HepG2 (cell line): ENCODE measurements around the gene DDX54. TPM values are rescaled to one million over a fixed set of nuclear protein-coding genes. Genes with fewer than 3 reads are reported as not detected.
A peak's percentile ranks its signal among the peaks of the same experiment; 100 is the strongest.

Experiments used
- AGO2 ChIP-seq: fragments of 200-400 bp; formaldehyde crosslinking; optimal IDR thresholded peaks from 2 replicates; pipeline ENCODE3; 2017; ENCODE audit warnings: mild to moderate bottlenecking, low read depth, low read length, moderate library complexity
- GPN1 ChIP-seq: sonication (generic); formaldehyde crosslinking; IDR thresholded peaks from 2 replicates; pipeline ENCODE4 v1.5.1; 2020; ENCODE audit warnings: missing genetic modification reagents, borderline replicate concordance
- HOXA3 ChIP-seq: sonication (generic); formaldehyde crosslinking; IDR thresholded peaks from 2 replicates; pipeline ENCODE4 v1.5.0; 2020; ENCODE audit warnings: missing genetic modification reagents
- KLF15 ChIP-seq: sonication (generic); formaldehyde crosslinking; IDR thresholded peaks from 2 replicates; pipeline ENCODE4 v1.8.1; 2023; ENCODE audit warnings: borderline replicate concordance, mild to moderate bottlenecking, inconsistent platforms, missing genetic modification reagents, mixed read lengths
- NFYC ChIP-seq: IDR thresholded peaks from 2 replicates; pipeline ENCODE4 v1.6.1; 2016; ENCODE audit warnings: missing genetic modification reagents, missing compliant biosample characterization
- NR2F6 ChIP-seq, 2 experiments: IDR thresholded peaks; 2 replicates each; pipeline ENCODE4 v1.6.1; 2016; ENCODE audit warnings: antibody characterized with exemption in 1 of 2, mild to moderate bottlenecking in 1 of 2
- TAF1 ChIP-seq: sonication (generic); formaldehyde crosslinking; IDR thresholded peaks from 2 replicates; pipeline ENCODE4 v1.4.0; 2020; ENCODE audit warnings: missing genetic modification reagents
- TCF12 ChIP-seq, 2 experiments: fragments of 450-650 bp in 1 of 2; sonication (generic) in 1 of 2; formaldehyde crosslinking in 1 of 2; IDR thresholded peaks; 2 replicates each; pipeline versions ENCODE4 v1.6.1 to v1.8.0; 2017 to 2022; ENCODE audit warnings: antibody characterized with exemption in 1 of 2, mild to moderate bottlenecking in 1 of 2, missing genetic modification reagents in 1 of 2, moderate library complexity in 1 of 2
- ZFYVE20 ChIP-seq: sonication (generic); formaldehyde crosslinking; IDR thresholded peaks from 2 replicates; pipeline ENCODE4 v1.8.0; 2023; ENCODE audit warnings: low read depth, mild to moderate bottlenecking, moderate library complexity, missing genetic modification reagents, borderline replicate concordance
- ZNF782 ChIP-seq: sonication (generic); formaldehyde crosslinking; IDR thresholded peaks from 2 replicates; pipeline ENCODE4 v1.4.0; 2020; ENCODE audit warnings: missing genetic modification reagents, mild to moderate bottlenecking, borderline replicate concordance
- polyA plus RNA-seq, 8 experiments: library from polyadenylated mRNA; depleted of rRNA in 3 of 8; stranded (reverse) in 7 of 8; unstranded in 1 of 8; fragments of >200 nt; fragmentation: Illumina TruSeq in 4 of 8; extraction: Trizol in 4 of 8; gene quantifications; 2 replicates each; pipeline versions ENCODE4 v1.2.1 to v1.2.3, GENCODE V29; 2011 to 2016; ENCODE audit warnings: low read depth in 4 of 8, missing spikeins in 1 of 8, mixed read lengths in 1 of 8; ENCODE audit not compliant: insufficient read depth in 1 of 8
- total RNA-seq, 5 experiments: library from RNA; depleted of rRNA; stranded (reverse); fragments of >200 nt; fragmentation: Illumina TruSeq; extraction: Trizol; gene quantifications; 2 replicates each; pipeline ENCODE4 v1.2.3, GENCODE V29; 2016; ENCODE audit warnings: low read depth in 1 of 5
- TF ChIP-seq, protein P1 (sequence below): sonication (generic); formaldehyde crosslinking; IDR thresholded peaks from 2 replicates; pipeline ENCODE4 v1.5.1; 2020; ENCODE audit warnings: mild to moderate bottlenecking, missing genetic modification reagents
- TF ChIP-seq, protein P2 (sequence below): sonication (generic); formaldehyde crosslinking; IDR thresholded peaks from 2 replicates; pipeline ENCODE4 v1.4.0; 2020; ENCODE audit warnings: mild to moderate bottlenecking, missing genetic modification reagents
- TF ChIP-seq, protein P3 (sequence below): sonication (generic); formaldehyde crosslinking; IDR thresholded peaks from 2 replicates; pipeline ENCODE4 v1.8.0; 2022; ENCODE audit warnings: mild to moderate bottlenecking, missing genetic modification reagents, moderate library complexity
- TF ChIP-seq, protein P4 (sequence below): IDR thresholded peaks from 2 replicates; pipeline ENCODE4 v1.6.1; 2016
- TF ChIP-seq, protein P5 (sequence below): IDR thresholded peaks from 2 replicates; pipeline ENCODE4 v1.6.1; 2016; ENCODE audit warnings: missing biosample characterization, missing genetic modification reagents, low read depth
- TF ChIP-seq, protein P6 (sequence below): sonication (generic); formaldehyde crosslinking; IDR thresholded peaks from 2 replicates; pipeline ENCODE4 v1.4.0; 2020; ENCODE audit warnings: low read depth, missing genetic modification reagents

The DDX54 gene
- total and polyA plus RNA-seq, 2 of the 13 experiments (the other 11 are each of a cell fraction or from before 2014, with no cell fraction given): 59.7 to 61.1 TPM

DNA sequence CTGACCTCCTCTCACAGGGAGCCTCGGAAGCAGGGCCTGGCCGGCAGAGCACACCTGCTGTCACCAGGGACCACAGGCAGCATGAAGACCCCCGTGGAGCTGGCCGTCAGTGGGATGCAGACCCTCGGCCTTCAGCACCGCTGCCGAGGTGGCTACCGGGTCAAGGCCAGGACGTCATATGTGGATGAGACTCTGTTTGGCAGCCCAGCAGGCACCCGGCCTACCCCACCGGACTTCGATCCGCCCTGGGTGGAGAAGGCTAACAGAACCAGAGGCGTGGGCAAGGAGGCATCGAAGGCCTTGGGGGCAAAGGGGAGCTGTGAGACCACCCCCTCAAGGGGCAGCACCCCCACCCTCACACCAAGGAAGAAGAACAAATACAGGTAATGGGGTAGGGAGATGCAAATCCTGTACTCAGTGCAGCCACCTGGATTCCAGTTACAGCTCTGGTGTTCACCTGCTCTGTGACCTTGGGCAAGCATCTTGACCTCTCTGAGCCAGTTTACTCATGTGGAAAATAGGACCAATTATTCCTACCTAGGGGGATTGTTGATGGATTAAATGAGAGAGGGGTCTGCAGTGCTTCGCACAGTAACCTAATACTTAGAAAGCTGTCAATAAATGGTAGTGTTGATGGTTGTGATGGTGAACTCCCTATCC, 1.5 kb upstream of the DDX54 start (continued):
- TF ChIP-seq, protein P1, sequence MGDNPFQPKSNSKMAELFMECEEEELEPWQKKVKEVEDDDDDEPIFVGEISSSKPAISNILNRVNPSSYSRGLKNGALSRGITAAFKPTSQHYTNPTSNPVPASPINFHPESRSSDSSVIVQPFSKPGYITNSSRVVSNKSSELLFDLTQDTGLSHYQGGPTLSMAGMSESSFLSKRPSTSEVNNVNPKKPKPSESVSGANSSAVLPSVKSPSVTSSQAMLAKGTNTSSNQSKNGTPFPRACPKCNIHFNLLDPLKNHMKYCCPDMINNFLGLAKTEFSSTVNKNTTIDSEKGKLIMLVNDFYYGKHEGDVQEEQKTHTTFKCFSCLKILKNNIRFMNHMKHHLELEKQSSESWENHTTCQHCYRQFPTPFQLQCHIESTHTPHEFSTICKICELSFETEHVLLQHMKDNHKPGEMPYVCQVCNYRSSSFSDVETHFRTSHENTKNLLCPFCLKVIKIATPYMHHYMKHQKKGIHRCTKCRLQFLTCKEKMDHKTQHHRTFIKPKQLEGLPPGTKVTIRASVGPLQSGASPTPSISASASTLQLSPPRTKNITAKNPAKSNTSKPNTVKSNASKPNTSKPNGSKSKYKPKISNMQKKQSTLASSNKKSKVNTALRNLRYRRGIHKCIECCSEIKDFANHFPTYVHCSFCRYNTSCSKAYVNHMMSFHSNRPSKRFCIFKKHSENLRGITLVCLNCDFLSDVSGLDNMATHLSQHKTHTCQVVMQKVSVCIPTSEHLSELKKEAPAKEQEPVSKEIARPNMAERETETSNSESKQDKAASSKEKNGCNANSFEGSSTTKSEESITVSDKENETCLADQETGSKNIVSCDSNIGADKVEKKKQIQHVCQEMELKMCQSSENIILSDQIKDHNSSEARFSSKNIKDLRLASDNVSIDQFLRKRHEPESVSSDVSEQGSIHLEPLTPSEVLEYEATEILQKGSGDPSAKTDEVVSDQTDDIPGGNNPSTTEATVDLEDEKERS (CRISPR knock-in tag): 0 out of 2 replicates have a peak, but pooled peaks have one; percentile 45
- TF ChIP-seq KLF15 (CRISPR knock-in tag): no peak
- TF ChIP-seq HOXA3: no peak; the same call in 1 of the 2 replicates
- TF ChIP-seq NR2F6 (IDR thresholded peaks at IDR 0.05): no peak
- peak; percentile 68 for TF ChIP-seq NR2F6 (CRISPR knock-in tag; IDR thresholded peaks at IDR 0.05)
- TF ChIP-seq, protein P2, sequence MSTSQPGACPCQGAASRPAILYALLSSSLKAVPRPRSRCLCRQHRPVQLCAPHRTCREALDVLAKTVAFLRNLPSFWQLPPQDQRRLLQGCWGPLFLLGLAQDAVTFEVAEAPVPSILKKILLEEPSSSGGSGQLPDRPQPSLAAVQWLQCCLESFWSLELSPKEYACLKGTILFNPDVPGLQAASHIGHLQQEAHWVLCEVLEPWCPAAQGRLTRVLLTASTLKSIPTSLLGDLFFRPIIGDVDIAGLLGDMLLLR (CRISPR knock-in tag): 0 out of 2 replicates have a peak, but pooled peaks have one; percentile 59
- TF ChIP-seq, protein P3, sequence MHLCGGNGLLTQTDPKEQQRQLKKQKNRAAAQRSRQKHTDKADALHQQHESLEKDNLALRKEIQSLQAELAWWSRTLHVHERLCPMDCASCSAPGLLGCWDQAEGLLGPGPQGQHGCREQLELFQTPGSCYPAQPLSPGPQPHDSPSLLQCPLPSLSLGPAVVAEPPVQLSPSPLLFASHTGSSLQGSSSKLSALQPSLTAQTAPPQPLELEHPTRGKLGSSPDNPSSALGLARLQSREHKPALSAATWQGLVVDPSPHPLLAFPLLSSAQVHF (CRISPR knock-in tag): no peak
- TF ChIP-seq, protein P4, sequence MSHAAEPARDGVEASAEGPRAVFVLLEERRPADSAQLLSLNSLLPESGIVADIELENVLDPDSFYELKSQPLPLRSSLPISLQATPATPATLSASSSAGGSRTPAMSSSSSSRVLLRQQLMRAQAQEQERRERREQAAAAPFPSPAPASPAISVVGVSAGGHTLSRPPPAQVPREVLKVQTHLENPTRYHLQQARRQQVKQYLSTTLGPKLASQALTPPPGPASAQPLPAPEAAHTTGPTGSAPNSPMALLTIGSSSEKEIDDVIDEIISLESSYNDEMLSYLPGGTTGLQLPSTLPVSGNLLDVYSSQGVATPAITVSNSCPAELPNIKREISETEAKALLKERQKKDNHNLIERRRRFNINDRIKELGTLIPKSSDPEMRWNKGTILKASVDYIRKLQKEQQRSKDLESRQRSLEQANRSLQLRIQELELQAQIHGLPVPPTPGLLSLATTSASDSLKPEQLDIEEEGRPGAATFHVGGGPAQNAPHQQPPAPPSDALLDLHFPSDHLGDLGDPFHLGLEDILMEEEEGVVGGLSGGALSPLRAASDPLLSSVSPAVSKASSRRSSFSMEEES (CRISPR knock-in tag): 0 out of 2 replicates have a peak, but pooled peaks have one; percentile 21
- TF ChIP-seq TAF1 (CRISPR knock-in tag): 0 out of 2 replicates have a peak, but pooled peaks have one; percentile 17
- no peak for TF ChIP-seq GPN1 (CRISPR knock-in tag)
- no peak for TF ChIP-seq TCF12 (IDR thresholded peaks at IDR 0.05)
- no peak for TF ChIP-seq TCF12 (CRISPR knock-in tag; IDR thresholded peaks at IDR 0.05)
- TF ChIP-seq, protein P5, sequence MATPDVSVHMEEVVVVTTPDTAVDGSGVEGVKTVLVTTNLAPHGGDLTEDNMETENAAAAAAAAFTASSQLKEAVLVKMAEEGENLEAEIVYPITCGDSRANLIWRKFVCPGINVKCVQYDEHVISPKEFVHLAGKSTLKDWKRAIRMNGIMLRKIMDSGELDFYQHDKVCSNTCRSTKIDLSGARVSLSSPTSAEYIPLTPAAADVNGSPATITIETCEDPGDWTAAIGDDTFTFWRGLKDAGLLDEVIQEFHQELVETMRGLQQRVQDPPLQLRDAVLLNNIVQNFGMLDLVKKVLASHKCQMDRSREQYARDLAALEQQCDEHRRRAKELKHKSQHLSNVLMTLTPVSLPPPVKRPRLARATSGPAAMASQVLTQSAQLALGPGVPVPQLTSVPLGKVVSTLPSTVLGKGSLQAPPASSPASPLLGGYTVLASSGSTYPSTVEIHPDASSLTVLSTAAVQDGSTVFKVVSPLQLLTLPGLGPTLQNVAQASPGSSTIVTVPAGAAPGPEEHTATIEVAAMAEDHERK (CRISPR knock-in tag): no peak
- TF ChIP-seq ZNF782 (CRISPR knock-in tag): 0 out of 2 replicates have a peak, but pooled peaks have one; percentile 23
- no peak for TF ChIP-seq NFYC (CRISPR knock-in tag)
- no peak for TF ChIP-seq ZFYVE20 (CRISPR knock-in tag)
- TF ChIP-seq, protein P6, sequence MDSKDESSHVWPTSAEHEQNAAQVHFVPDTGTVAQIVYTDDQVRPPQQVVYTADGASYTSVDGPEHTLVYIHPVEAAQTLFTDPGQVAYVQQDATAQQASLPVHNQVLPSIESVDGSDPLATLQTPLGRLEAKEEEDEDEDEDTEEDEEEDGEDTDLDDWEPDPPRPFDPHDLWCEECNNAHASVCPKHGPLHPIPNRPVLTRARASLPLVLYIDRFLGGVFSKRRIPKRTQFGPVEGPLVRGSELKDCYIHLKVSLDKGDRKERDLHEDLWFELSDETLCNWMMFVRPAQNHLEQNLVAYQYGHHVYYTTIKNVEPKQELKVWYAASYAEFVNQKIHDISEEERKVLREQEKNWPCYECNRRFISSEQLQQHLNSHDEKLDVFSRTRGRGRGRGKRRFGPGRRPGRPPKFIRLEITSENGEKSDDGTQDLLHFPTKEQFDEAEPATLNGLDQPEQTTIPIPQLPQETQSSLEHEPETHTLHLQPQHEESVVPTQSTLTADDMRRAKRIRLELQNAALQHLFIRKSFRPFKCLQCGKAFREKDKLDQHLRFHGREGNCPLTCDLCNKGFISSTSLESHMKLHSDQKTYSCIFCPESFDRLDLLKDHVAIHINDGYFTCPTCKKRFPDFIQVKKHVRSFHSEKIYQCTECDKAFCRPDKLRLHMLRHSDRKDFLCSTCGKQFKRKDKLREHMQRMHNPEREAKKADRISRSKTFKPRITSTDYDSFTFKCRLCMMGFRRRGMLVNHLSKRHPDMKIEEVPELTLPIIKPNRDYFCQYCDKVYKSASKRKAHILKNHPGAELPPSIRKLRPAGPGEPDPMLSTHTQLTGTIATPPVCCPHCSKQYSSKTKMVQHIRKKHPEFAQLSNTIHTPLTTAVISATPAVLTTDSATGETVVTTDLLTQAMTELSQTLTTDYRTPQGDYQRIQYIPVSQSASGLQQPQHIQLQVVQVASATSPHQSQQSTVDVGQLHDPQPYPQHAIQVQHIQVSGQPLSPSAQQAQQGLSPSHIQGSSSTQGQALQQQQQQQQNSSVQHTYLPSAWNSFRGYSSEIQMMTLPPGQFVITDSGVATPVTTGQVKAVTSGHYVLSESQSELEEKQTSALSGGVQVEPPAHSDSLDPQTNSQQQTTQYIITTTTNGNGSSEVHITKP (CRISPR knock-in tag): 0 out of 2 replicates have a peak, but pooled peaks have one; percentile 55
- peak; percentile 24 for TF ChIP-seq AGO2
